OCI-M2 (cell line): ENCODE data around the gene FFAR3.

Experiments used
- DNase-seq: peaks from one replicate; lab custom pipeline; 2025; ENCODE audit not compliant: unreplicated experiment; lab: John Stamatoyannopoulos, UW

Gene FFAR3

GRCh38 chr19:35357867-35358573 lies at the start of gene FFAR3:
TSS of gene FFAR3 (plus strand) at chr19:35358460. CDS start at chr19:35358891, 431 bp downstream.
- DNase-seq = no peak

GRCh38 chr19:35308910-35309309 lies 49.4 kb upstream of the FFAR3 start:
- no peak for DNase-seq

GRCh38 chr19:35309481-35310279 lies 48.6 kb upstream of the FFAR3 start:
- DNase-seq = no peak

GRCh38 chr19:35310331-35310730 lies 47.9 kb upstream of the FFAR3 start:
- no peak for DNase-seq

GRCh38 chr19:35310811-35311465 lies 47.3 kb upstream of the FFAR3 start:
- DNase-seq = no peak

GRCh38 chr19:35311901-35312665 lies 46.2 kb upstream of the FFAR3 start:
- DNase-seq = no peak

GRCh38 chr19:35313587-35313986 lies 44.7 kb upstream of the FFAR3 start:
- no peak for DNase-seq

- DNase-seq = no peak
Observed at GRCh38 chr19:35314031-35314430, 44.2 kb upstream of the FFAR3 start.

GRCh38 chr19:35314858-35315470 lies 43.3 kb upstream of the FFAR3 start:
- no peak for DNase-seq

- DNase-seq = no peak
Observed at GRCh38 chr19:35315883-35316282, 42.4 kb upstream of the FFAR3 start.

- no peak for DNase-seq
Observed at GRCh38 chr19:35316560-35316959, 41.7 kb upstream of the FFAR3 start.

GRCh38 chr19:35317464-35318043 lies 40.7 kb upstream of the FFAR3 start:
- DNase-seq = no peak

- DNase-seq = no peak
Observed at GRCh38 chr19:35318679-35319448, 39.4 kb upstream of the FFAR3 start.

GRCh38 chr19:35320065-35320713 lies 38.1 kb upstream of the FFAR3 start:
- no peak for DNase-seq

- DNase-seq = no peak
Observed at GRCh38 chr19:35321291-35321690, 37.0 kb upstream of the FFAR3 start.

GRCh38 chr19:35322014-35322413 lies 36.2 kb upstream of the FFAR3 start:
- no peak for DNase-seq

GRCh38 chr19:35327642-35328041 lies 30.6 kb upstream of the FFAR3 start:
- no peak for DNase-seq

GRCh38 chr19:35328851-35329285 lies 29.4 kb upstream of the FFAR3 start, which contains the start of gene CD22:
TSS of gene CD22 (plus strand) at chr19:35329187. CDS start at chr19:35332041, 2,854 bp downstream.
- no peak for DNase-seq

GRCh38 chr19:35329323-35329722 lies 28.9 kb upstream of the FFAR3 start:
- no peak for DNase-seq
